GM18502 (cell line): Measurements from ENCODE around the gene UBE2D3.

Experiments used
- ATAC-seq: cut with Tn5 transposase; IDR thresholded peaks from one replicate; pipeline ENCODE4 v1.9.1; 2021; ENCODE audit warnings: mild to moderate bottlenecking; ENCODE audit not compliant: unreplicated experiment, poor library complexity

Gene UBE2D3

DNA sequence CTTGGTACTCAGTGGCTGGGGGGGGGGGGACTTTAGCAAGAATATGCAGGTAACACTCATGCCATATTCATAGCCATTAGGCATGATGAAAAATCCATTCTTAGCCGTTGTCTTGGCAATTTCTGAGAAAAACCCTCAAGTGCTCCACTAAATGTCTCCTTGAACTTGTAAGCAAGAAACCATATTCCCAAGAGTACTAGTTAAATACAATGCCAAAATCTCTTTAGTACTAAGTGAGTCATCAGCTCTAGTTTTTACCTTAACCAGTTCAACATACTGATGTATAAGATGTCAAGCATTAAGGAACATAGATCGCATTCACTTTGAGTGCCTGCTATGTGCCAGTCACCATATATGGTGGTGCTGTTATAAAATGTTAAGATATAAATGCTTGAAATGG is 27.5 kb downstream of the UBE2D3 start:
- ATAC-seq: no peak

- ATAC-seq: no peak
Measured at GRCh38 chr4:102794999-102795398, 32.4 kb downstream of the UBE2D3 start.

DNA sequence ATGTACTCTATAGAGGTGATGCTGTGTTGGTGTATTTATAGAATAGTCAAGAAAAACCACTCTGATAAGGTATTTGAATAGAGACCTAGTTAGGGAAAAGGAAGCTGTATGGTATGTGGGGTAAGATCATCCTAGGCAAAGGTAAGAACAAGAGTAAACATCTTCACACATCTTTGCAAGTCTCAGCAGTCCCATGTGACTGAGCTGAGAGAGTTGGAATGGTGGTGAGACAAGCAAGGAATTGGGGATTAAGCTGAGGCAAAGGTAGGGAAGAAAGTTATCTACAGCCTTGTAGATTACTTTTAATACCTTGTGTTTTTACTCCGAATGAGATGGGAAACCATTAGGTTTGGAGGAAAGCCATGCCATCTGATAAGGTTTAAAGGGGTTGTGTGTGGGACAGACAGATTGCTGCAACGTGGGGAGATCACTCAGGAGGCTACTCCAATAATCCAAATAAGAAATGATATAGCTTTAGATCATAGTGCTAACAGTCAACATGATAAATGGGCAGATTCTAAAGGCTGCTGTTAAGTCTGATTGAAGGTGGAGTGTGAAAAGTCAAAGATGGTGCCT is 34.9 kb downstream of the UBE2D3 start:
- ATAC-seq: no peak

DNA sequence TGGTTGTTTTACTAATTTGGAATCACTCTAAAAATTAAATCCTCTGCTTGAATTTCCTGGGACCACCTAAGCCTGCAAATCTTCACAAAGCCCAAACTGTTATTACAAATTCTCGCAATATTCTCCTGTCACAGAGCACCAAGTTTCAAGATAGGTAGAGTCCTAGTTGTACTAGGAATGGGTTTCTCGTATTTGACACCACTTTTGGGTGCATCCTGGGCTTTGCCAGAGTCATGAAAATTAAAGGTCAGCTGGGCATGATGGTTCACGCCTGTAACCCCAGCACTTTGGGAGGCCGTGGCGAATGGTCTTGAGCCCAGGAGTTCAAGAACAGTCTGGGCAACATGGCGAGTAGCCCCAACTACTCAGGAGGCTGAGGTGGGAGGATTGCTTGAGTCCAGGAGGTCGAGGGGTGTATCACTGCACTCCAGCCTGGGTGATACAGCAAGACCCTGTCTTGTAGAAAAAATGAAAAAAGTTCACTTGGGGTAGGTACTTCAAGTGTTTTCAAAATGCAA is 36.0 kb downstream of the UBE2D3 start:
- ATAC-seq: no peak

DNA sequence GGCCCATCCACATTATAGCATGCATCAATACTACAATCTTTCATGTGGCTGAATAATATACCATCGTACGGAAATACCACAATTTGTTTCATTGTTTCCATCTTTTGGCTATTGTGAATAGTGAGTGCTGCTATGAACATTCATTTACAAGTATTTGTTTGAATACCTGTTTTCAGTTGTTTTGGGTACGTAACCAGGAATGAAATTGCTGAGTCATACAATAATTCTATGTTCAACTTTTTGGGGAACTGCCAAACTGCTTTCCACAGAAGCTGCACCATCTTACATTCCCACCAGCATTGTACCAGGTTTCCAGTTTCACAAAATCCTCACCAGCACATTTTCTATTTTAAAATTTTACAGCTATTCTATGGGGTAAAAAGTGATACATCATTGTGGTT is 38.0 kb downstream of the UBE2D3 start:
- no peak for ATAC-seq

- no peak for ATAC-seq
Measured at GRCh38 chr4:102787944-102788343, 39.4 kb downstream of the UBE2D3 start.

- ATAC-seq: no peak
Measured at GRCh38 chr4:102787096-102787881, 40.1 kb downstream of the UBE2D3 start.

DNA sequence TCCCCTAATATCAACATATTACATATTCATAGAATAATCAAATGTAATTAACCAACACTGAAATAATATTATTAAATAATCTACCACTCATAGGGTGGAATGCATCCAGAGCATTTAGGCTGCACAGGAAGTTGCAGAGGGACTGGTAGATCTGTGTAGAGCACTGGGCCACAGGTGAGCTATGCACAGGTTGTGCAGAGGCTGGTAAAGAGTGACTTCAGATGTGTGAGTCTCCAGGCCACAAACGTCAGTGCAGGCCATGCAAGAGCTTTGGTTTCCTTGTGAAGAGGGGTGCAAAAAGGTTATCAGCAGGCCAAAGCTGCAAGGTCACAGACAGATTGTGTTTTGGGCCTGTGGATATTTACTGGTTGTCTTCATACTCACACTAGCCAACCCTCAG is 41.1 kb downstream of the UBE2D3 start:
- ATAC-seq: no peak

DNA sequence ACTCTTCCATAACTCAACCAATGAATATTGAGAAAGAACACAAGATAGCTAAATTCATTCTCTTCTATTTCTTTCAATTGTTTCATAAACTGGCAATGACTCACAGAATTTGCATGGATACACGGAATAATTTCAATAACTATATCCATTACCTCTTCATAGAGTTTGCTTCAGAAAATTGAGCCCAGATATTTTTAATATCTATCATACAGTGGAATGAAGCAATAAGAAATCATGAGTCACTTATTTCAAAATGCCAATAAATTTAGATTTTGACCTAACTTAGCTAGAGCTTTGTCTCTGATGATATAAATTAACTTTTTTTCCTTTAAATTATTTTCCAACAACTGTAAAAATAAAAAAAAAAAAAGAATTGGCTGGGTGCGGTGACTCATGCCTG is 44.3 kb downstream of the UBE2D3 start:
- no peak for ATAC-seq

DNA sequence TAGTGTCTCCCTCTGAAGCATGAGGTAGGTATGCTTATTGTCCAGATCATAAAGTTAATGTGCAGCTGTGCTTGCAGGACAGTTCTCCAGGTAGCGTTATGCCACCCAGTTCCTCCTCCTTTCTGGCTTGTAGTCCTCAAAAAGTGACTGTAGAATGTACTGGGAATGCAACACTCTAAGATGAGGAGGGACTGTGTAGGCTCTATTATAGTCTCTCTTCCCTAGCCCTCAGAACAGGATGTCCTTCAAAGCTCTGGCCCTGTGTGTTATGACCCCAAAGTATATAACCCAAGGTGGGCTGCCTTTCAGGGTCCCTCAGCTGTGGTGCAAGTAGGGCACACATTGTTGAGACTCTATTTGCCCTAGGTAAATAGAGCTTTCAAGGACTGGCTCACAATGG is 45.8 kb downstream of the UBE2D3 start:
- ATAC-seq: no peak

GRCh38 chr4:102780476-102781144 is 46.7 kb downstream of the UBE2D3 start:
- ATAC-seq: no peak

DNA sequence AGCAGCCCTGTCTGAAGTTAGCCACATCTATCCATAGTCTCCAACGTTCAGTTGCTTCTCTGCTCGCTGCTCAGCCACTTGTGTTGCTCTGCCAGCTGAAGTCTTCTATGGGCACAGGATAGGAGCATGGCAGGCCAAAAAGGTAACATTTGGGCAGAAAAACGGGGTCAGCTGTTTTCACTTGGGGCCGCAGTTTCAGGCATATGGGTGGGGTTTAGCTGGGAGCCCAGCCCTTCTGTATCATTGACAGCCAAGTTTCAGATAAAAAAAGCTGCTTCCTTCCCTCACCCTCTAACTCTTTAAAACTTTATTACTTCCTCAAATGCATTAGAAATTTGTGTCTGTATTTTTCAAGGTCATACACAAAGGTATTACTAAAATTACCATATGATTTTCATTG is 48.1 kb downstream of the UBE2D3 start:
- ATAC-seq: no peak

DNA sequence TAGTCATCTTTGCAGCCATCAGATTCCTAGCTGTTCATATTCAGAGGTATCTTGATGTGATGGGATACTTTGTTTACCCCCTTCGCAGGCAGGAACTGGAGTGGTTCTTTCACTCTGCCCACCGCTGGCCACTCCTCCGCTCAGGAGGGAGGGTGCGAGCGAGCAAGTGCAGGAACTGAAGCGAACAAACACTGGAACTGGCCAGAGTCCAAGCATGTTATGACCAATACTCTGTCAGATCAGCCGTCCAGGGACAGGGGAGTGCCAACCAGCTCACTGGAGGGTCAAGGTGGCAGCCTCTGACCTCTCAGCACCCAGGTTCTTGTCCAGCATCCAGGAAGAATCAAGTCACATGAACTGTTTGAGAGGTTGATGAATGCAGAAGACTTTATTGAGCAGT is 48.6 kb downstream of the UBE2D3 start:
- ATAC-seq: no peak

- ATAC-seq: no peak
Measured at GRCh38 chr4:102775805-102776204, 51.5 kb downstream of the UBE2D3 start.

DNA sequence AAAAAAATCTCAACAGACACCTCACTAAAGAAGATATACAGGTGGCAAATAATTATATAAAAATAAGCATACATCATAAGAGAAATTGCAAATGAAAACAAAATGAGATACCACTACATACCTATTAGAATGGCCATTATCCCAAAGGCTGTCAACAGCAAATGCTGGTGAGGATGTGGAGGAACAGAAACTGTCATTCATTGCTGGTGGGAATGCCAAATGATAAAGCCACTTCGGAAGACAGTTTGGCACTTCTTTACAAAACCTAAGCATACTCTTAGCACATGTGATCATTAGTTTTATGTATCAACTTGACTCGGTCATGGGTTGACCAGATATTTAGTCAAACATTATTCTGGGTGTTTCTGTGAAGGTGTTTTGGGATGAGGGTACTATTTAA is 53.1 kb downstream of the UBE2D3 start:
- ATAC-seq: no peak

GRCh38 chr4:102772738-102773340 is 54.5 kb downstream of the UBE2D3 start:
- no peak for ATAC-seq

GRCh38 chr4:102764901-102765300 is 62.5 kb downstream of the UBE2D3 start:
- no peak for ATAC-seq

DNA sequence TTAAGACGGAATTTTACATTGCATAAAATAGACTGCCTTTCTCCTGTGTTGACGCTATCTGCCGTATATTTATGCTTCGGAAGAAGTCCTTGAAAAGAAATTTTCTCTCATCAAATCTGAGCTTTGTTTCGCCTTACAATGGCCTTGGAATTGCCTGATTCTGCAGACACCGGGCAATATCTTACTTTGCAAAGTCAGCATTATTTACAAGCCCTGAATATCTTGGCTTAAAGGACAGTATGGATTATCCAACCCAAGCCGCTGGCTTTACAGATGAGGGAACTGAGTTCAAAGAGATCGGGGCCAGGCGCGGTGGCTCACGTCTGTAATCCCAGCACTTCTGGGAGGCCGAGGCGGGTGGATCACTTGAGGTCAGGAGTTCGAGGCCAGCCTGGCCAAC is 65.4 kb downstream of the UBE2D3 start:
- no peak for ATAC-seq

GRCh38 chr4:102761296-102761701 is 66.1 kb downstream of the UBE2D3 start:
- ATAC-seq: peak; percentile 29

- ATAC-seq: peak; percentile 92
Measured at GRCh38 chr4:102760645-102761295, 66.6 kb downstream of the UBE2D3 start, which contains the start of gene MANBA. MANBA (minus strand) TSS chr4:102760968; CDS start chr4:102760894, 74 bp downstream.
